ENCODE results near the gene ATP8B3.

Gene ATP8B3

GRCh38 chr19:1736927-1737326, 75.1 kb downstream of the ATP8B3 start:
- no peak for DNase-seq (ENCODE audit: low read depth)
- TF ChIP-seq CTCF (conservative IDR thresholded peaks at IDR 0.05; ENCODE audit: low read depth, low read length): no peak
- no peak overlapping the region for H3K4me3 ChIP-seq (ENCODE audit: low read length)

GRCh38 chr19:1736280-1736679, 75.8 kb downstream of the ATP8B3 start:
- no peak for DNase-seq (ENCODE audit: low read depth)
- H3K4me3 ChIP-seq (ENCODE audit: low read length): no peak overlapping the region

GRCh38 chr19:1734321-1734966, 77.6 kb downstream of the ATP8B3 start:
- H3K4me3 ChIP-seq (ENCODE audit: low read length): no peak overlapping the region
- no peak for TF ChIP-seq CTCF (conservative IDR thresholded peaks at IDR 0.05; ENCODE audit: low read depth, low read length)
- no peak for DNase-seq (ENCODE audit: low read depth)

More at GRCh38 chr19:1736280-1736679, 75.8 kb downstream of the ATP8B3 start:
- no peak for TF ChIP-seq CTCF (conservative IDR thresholded peaks at IDR 0.05; ENCODE audit: low read depth, low read length)
